ENCODE measurements around the gene SPATC1L. TPM values are rescaled to one million over a fixed set of nuclear protein-coding genes. Genes with fewer than 3 reads are reported as not detected.

Gene SPATC1L
- polyA plus RNA-seq, 3 donors, result 3.3 to 6.7 (median 5.8) TPM

GRCh38 chr21:46135782-46136395, 48.4 kb downstream of the SPATC1L start:
- peaks cover 0 to 7% (median 4%) of the 10 kb centered on the region in 3 donors for H3K27me3 Mint-ChIP-seq (ENCODE audit: low read depth in 3 of 3)
- H3K4me1 Mint-ChIP-seq, result no peaks in the 10 kb centered on the region
- Histone ChIP-seq H3K9ac (ENCODE audit: insufficient read depth, low read length, poor library complexity, severe bottlenecking) (no peak overlapping the region), H3K79me2 (ENCODE audit: insufficient read depth, low read length) (no peaks in the 10 kb centered on the region), H2AFZ (ENCODE audit: insufficient read depth, low read depth, low read length, poor library complexity, severe bottlenecking) (no peak overlapping the region), H3K36me3 (replicated peaks in 1 of 2; ENCODE audit: control insufficient read depth in 1 of 2, insufficient read depth in 2 of 2, low read length in 2 of 2) (no peaks in the 10 kb centered on the region), H3K4me1 (ENCODE audit: control insufficient read depth in 1 of 2, insufficient read depth in 2 of 2, low read length in 2 of 2) (no peaks in the 10 kb centered on the region), H3K4me3 (replicated peaks in 1 of 3; ENCODE audit: low read depth in 2 of 3, low read length in 3 of 3) (no peak overlapping the region), H3K4me2 (replicated peaks; ENCODE audit: extremely low read depth, low read length, poor library complexity, severe bottlenecking) (no peak overlapping the region), H3K27me3 (ENCODE audit: control insufficient read depth in 2 of 2, insufficient read depth in 2 of 2, low read length in 2 of 2) (no peaks in the 10 kb centered on the region), H3K9me3 (replicated peaks in 1 of 2; ENCODE audit: control insufficient read depth in 1 of 2, insufficient read depth in 1 of 2, low read length in 2 of 2) (no peaks in the 10 kb centered on the region), H4K20me1 (ENCODE audit: insufficient read depth, low read length) (no peaks in the 10 kb centered on the region), H3K27ac (ENCODE audit: low read depth in 1 of 2, low read length in 2 of 2) (no peak overlapping the region)
- DNase-seq, result no peak
- no peak overlapping the region for H3K27ac Mint-ChIP-seq
- no CpG with 5 or more reads among the region's 7 CpGs for WGBS (ENCODE audit: insufficient coverage)
- H3K4me3 Mint-ChIP-seq, result no peak overlapping the region
- intact Hi-C loops (cut with micrococcal nuclease), result no loop called here
- H3K9me3 Mint-ChIP-seq, result no peaks in the 10 kb centered on the region
- no peak for TF ChIP-seq CTCF (IDR thresholded peaks at IDR 0.05)
- H3K36me3 Mint-ChIP-seq, result no peaks in the 10 kb centered on the region

GRCh38 chr21:46131838-46132651, 52.2 kb downstream of the SPATC1L start:
- H3K36me3 Mint-ChIP-seq, result no peaks in the 10 kb centered on the region

More at GRCh38 chr21:46131838-46132651, 52.2 kb downstream of the SPATC1L start:
- no peak overlapping the region for H2AFZ ChIP-seq (ENCODE audit: insufficient read depth, low read depth, low read length, poor library complexity, severe bottlenecking)
- no peaks in the 10 kb centered on the region for H3K9me3 ChIP-seq (replicated peaks in 1 of 2; ENCODE audit: control insufficient read depth in 1 of 2, insufficient read depth in 1 of 2, low read length in 2 of 2)
- H4K20me1 ChIP-seq (ENCODE audit: insufficient read depth, low read length), result no peaks in the 10 kb centered on the region
- DNase-seq, result no peak
- Mint-ChIP-seq H3K4me3 (no peak overlapping the region), H3K4me1 (no peaks in the 10 kb centered on the region), H3K9me3 (peaks cover 0 to 3% (median 0%) of the 10 kb centered on the region in 7 donors), H3K27ac (no peak overlapping the region), H3K27me3 (ENCODE audit: low read depth in 3 of 3) (peaks cover 0 to 4% (median 2%) of the 10 kb centered on the region in 3 donors)
- H3K36me3 ChIP-seq (replicated peaks in 1 of 2; ENCODE audit: control insufficient read depth in 1 of 2, insufficient read depth in 2 of 2, low read length in 2 of 2), result no peaks in the 10 kb centered on the region
- intact Hi-C loops (cut with micrococcal nuclease), result no loop called here
- no peaks in the 10 kb centered on the region for H3K4me1 ChIP-seq (ENCODE audit: control insufficient read depth in 1 of 2, insufficient read depth in 2 of 2, low read length in 2 of 2)
- no peak overlapping the region for H3K4me3 ChIP-seq (replicated peaks in 1 of 3; ENCODE audit: low read depth in 2 of 3, low read length in 3 of 3)
- 97% methylated on average over 83 of the region's 85 CpGs for WGBS (ENCODE audit: insufficient coverage)
- no peak for TF ChIP-seq CTCF (IDR thresholded peaks at IDR 0.05)
- H3K79me2 ChIP-seq (ENCODE audit: insufficient read depth, low read length), result no peaks in the 10 kb centered on the region
- no peaks in the 10 kb centered on the region for H3K27me3 ChIP-seq (ENCODE audit: control insufficient read depth in 2 of 2, insufficient read depth in 2 of 2, low read length in 2 of 2)
- no peak overlapping the region for H3K27ac ChIP-seq (ENCODE audit: low read depth in 1 of 2, low read length in 2 of 2)
- no peak overlapping the region for H3K9ac ChIP-seq (ENCODE audit: insufficient read depth, low read length, poor library complexity, severe bottlenecking)
- H3K4me2 ChIP-seq (replicated peaks; ENCODE audit: extremely low read depth, low read length, poor library complexity, severe bottlenecking), result no peak overlapping the region

Measured in CD14-positive monocyte (primary cell).